Stimulated activated memory B cell treated with anti-CD40 and anti-IgM and Interleukin-4, amounts not matched to agents 10 μg/mL and 1 μg/mL and 100 μg/mL, for 72 hours (primary cell): Measurements from ENCODE around the gene RNU7-1.

Source experiments
- ATAC-seq: fragments of 150-1000 bp; cut with Tn5 transposase; 2 replicates; pipeline ENCODE4 v1.10.0; 2021
- H3K27ac Mint-ChIP-seq: one replicate; pipeline ENCODE4 v1.8.0; 2022; ENCODE audit warnings: mild to moderate bottlenecking, mixed read lengths
- H3K27me3 Mint-ChIP-seq: one replicate; pipeline ENCODE4 v1.8.0; 2022; ENCODE audit warnings: mixed read lengths
- H3K36me3 Mint-ChIP-seq: one replicate; pipeline ENCODE4 v1.8.0; 2022; ENCODE audit warnings: mixed read lengths
- H3K4me1 Mint-ChIP-seq: one replicate; pipeline ENCODE4 v1.8.0; 2022; ENCODE audit warnings: mixed read lengths
- H3K4me3 Mint-ChIP-seq: one replicate; pipeline ENCODE4 v1.8.0; 2022; ENCODE audit warnings: mild to moderate bottlenecking, moderate library complexity, mixed read lengths
- H3K9me3 Mint-ChIP-seq: one replicate; pipeline ENCODE4 v1.8.0; 2022; ENCODE audit warnings: mixed read lengths

RNU7-1 gene

DNA sequence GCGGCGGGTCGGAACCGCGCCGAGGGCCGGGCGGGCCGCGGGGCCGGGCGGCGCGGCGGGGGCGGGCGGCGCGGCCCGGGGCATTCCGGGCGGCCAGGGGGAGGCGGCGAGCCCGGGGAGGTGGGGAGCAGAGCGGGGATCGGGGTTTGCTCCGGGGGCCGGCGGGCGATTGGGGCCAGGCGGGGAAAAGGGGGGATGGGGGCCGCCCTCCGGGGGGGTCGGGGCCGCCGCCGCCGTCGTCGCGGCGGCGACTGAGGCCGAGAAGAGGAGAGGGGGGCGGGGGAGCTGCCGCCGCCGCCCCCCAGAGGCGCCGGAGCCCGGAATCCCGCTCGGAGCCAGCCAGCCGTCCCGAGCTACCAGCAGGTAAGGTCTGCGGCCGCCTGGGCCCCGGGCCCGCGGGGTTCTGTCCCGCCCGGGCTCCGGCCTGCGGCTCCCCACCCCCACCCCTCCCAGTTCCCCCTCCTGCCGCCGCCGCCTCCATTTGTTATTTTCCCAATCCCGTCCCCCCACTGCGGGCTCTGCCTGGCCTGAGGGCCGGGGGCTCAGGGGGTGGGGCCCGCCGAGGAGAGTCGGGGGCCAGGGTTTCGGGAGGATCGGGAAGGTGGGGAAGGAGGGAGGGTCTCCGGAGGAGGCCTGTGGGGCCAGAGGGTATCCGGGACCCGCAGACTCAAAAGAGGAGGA is 15.5 kb upstream of the RNU7-1 start:
- H3K4me3 Mint-ChIP-seq, result peak overlapping the region; percentile 79
- H3K27me3 Mint-ChIP-seq, result no peaks in the 10 kb centered on the region
- H3K9me3 Mint-ChIP-seq, result no peaks in the 10 kb centered on the region
- H3K4me1 Mint-ChIP-seq, result peaks cover 67% of the 10 kb centered on the region
- ATAC-seq, result peak; percentile 64
- no peaks in the 10 kb centered on the region for H3K36me3 Mint-ChIP-seq
- H3K27ac Mint-ChIP-seq, result peak overlapping the region; percentile 92

DNA sequence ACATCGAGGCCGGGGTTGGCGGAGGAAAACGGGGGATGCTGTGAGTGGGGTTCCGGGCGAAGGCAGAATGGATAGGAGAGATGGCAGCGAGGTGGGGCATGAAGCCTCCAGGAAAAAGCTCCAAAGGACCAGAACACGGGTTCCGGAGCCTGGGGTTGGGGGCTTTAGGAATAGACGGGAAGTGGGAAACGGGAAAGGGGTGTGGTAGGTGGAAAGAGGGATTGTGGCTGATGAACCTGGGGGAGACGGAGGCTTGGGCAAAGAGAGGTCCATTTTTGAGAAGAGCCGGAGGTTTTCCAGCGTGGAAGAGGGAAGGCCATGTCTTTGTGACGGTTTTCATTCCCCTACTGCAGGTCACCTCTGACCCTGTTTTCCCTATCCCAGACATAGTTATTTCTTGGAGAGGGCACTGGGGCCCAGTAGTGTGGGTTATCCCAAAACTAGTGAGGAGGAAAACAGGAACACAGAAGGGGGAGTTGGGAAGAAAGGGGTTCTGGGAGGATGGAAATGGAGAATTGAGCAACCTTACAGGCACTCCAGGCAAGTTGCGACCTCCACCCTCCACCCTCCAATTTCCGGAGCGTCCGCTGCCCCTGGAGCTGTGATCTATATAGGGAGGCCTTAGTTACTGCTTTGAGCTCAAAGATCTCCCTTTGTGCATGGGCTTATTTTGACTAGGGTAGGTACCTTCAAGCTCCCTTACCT is 14.8 kb upstream of the RNU7-1 start:
- H3K4me3 Mint-ChIP-seq, result peak overlapping the region; percentile 79
- H3K4me1 Mint-ChIP-seq, result peaks cover 64% of the 10 kb centered on the region
- no peak for ATAC-seq
- H3K27ac Mint-ChIP-seq, result peak overlapping the region; percentile 91
- peaks cover 4% of the 10 kb centered on the region for H3K36me3 Mint-ChIP-seq
- no peaks in the 10 kb centered on the region for H3K9me3 Mint-ChIP-seq
- no peaks in the 10 kb centered on the region for H3K27me3 Mint-ChIP-seq

DNA sequence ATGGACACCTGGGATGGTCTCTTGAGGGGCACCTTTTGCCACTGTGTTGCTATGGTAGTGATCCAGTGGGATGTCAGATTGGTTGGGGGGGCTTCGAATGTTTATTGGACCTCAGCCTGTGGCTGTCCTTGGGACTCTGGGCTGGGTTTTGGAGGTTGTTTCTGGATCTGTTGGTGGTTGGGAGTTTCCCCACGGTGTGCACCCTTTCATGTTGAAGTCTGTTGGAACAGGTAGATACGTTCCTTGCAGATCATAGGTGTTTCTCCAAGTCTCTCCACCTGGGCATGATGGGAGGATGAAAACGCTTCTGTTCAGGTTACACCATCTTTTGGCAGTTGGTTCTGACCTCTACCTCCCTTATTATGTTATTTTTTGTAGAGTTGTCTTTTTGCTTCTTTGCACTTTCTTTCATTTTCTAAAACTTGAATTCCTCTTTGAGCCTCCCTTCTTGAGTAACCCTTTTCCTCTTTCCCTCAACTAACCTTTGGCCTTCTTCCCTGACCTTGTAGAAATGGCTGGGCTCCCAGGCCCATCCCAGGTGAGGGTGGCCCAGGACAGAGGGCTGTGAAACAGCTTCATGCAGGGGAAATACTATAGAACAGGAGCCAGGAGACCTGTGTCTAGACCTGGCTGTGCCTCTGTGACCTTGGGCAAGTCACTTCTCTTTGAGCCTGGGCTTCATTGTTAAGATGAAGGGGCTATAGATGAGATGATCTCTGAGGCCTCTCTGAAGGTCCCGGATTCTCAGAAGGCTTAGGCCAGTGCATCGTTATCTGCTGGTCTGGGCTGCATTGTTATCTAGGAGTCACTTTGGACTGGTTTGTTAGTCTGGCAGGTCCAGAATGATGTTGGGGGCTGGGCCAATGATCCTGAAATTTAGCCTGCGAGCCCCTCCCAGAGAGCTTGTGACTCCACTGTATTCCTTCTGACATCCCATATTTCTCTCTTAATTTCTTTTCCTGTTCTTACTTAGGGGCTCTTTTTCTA is 13.9 kb upstream of the RNU7-1 start:
- Mint-ChIP-seq H3K4me3 (peak overlapping the region; percentile 79), H3K4me1 (peaks cover 64% of the 10 kb centered on the region), H3K9me3 (no peaks in the 10 kb centered on the region), H3K36me3 (peaks cover 13% of the 10 kb centered on the region), H3K27ac (peak overlapping the region; percentile 91), H3K27me3 (no peaks in the 10 kb centered on the region)
- ATAC-seq, result no peak

DNA sequence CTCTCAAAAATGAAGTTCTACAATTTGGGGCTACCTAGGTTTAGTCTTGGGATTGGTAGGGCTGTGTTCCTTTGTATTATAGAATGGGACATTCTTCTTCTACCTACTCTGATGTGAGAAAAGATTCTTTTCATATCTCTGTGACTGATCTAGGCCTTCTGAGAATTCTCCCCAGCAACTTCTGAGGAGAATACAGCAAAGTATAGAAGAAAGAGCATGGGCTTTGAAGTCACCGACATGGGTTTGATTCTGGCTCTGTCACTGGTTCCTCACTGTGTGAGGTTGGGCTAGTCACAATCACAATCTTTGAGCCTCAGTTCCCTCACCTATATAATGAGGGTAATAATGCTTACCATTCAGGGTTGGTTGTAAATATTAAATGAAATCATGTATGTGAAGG is 10.8 kb upstream of the RNU7-1 start:
- ATAC-seq, result no peak
- peak overlapping the region; percentile 19 for H3K27ac Mint-ChIP-seq
- H3K4me3 Mint-ChIP-seq, result no peak overlapping the region
- no peaks in the 10 kb centered on the region for H3K9me3 Mint-ChIP-seq
- H3K36me3 Mint-ChIP-seq, result peaks cover 35% of the 10 kb centered on the region
- H3K27me3 Mint-ChIP-seq, result no peaks in the 10 kb centered on the region
- H3K4me1 Mint-ChIP-seq, result peaks cover 69% of the 10 kb centered on the region

DNA sequence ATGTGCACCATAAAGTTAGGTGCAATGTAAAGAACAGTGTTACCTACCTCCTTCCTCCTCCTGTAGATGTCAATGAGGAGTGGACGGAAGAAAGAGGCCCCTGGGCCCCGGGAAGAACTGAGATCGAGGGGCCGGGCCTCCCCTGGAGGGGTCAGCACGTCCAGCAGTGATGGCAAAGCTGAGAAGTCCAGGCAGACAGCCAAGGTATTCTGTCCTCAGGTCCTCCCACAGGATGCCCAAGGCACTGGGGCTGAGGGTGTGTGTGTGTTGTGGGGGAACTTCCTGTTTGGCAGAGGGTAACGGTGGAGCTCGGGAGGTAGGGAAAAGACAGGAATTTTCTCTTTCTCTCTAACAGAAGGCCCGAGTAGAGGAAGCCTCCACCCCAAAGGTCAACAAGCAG is 9.5 kb upstream of the RNU7-1 start:
- peaks cover 38% of the 10 kb centered on the region for H3K36me3 Mint-ChIP-seq
- no peak for ATAC-seq
- no peak overlapping the region for H3K4me3 Mint-ChIP-seq
- H3K9me3 Mint-ChIP-seq, result no peaks in the 10 kb centered on the region
- peak overlapping the region; percentile 65 for H3K27ac Mint-ChIP-seq
- H3K4me1 Mint-ChIP-seq, result peaks cover 71% of the 10 kb centered on the region
- H3K27me3 Mint-ChIP-seq, result no peaks in the 10 kb centered on the region

DNA sequence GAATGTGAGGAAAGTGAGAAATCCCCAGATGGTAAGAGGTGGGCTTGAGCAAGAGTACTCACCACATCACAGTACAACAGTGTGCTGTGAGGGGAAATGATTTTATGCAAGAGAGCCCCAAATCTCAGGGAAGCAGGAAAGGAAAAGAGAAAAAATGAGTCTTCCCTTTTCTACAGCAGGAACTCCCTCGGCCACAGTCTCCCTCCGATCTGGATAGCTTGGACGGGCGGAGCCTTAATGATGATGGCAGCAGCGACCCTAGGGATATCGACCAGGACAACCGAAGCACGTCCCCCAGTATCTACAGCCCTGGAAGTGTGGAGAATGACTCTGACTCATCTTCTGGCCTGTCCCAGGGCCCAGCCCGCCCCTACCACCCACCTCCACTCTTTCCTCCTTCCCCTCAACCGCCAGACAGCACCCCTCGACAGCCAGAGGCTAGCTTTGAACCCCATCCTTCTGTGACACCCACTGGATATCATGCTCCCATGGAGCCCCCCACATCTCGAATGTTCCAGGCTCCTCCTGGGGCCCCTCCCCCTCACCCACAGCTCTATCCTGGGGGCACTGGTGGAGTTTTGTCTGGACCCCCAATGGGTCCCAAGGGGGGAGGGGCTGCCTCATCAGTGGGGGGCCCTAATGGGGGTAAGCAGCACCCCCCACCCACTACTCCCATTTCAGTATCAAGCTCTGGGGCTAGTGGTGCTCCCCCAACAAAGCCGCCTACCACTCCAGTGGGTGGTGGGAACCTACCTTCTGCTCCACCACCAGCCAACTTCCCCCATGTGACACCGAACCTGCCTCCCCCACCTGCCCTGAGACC is 8.0 kb upstream of the RNU7-1 start:
- peaks cover 51% of the 10 kb centered on the region for H3K36me3 Mint-ChIP-seq
- H3K4me1 Mint-ChIP-seq, result peaks cover 66% of the 10 kb centered on the region
- no peak for ATAC-seq
- H3K9me3 Mint-ChIP-seq, result no peaks in the 10 kb centered on the region
- H3K27ac Mint-ChIP-seq, result peak overlapping the region; percentile 96
- peak overlapping the region; percentile 75 for H3K4me3 Mint-ChIP-seq
- H3K27me3 Mint-ChIP-seq, result no peaks in the 10 kb centered on the region

DNA sequence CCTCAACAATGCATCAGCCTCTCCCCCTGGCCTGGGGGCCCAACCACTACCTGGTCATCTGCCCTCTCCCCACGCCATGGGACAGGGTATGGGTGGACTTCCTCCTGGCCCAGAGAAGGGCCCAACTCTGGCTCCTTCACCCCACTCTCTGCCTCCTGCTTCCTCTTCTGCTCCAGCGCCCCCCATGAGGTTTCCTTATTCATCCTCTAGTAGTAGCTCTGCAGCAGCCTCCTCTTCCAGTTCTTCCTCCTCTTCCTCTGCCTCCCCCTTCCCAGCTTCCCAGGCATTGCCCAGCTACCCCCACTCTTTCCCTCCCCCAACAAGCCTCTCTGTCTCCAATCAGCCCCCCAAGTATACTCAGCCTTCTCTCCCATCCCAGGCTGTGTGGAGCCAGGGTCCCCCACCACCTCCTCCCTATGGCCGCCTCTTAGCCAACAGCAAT is 7.4 kb upstream of the RNU7-1 start:
- Mint-ChIP-seq H3K4me1 (peaks cover 63% of the 10 kb centered on the region), H3K4me3 (peak overlapping the region; percentile 75), H3K36me3 (peaks cover 55% of the 10 kb centered on the region), H3K27me3 (no peaks in the 10 kb centered on the region), H3K27ac (peak overlapping the region; percentile 96), H3K9me3 (no peaks in the 10 kb centered on the region)
- peak; percentile 0 for ATAC-seq

DNA sequence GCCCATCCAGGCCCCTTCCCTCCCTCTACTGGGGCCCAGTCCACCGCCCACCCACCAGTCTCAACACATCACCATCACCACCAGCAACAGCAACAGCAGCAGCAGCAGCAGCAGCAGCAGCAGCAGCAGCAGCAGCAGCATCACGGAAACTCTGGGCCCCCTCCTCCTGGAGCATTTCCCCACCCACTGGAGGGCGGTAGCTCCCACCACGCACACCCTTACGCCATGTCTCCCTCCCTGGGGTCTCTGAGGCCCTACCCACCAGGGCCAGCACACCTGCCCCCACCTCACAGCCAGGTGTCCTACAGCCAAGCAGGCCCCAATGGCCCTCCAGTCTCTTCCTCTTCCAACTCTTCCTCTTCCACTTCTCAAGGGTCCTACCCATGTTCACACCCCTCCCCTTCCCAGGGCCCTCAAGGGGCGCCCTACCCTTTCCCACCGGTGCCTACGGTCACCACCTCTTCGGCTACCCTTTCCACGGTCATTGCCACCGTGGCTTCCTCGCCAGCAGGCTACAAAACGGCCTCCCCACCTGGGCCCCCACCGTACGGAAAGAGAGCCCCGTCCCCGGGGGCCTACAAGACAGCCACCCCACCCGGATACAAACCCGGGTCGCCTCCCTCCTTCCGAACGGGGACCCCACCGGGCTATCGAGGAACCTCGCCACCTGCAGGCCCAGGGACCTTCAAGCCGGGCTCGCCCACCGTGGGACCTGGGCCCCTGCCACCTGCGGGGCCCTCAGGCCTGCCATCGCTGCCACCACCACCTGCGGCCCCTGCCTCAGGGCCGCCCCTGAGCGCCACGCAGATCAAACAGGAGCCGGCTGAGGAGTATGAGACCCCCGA is 6.8 kb upstream of the RNU7-1 start:
- Mint-ChIP-seq H3K27me3 (no peaks in the 10 kb centered on the region), H3K36me3 (peaks cover 58% of the 10 kb centered on the region), H3K27ac (peak overlapping the region; percentile 96), H3K4me1 (peaks cover 60% of the 10 kb centered on the region), H3K9me3 (no peaks in the 10 kb centered on the region), H3K4me3 (peak overlapping the region; percentile 75)
- peak; percentile 41 for ATAC-seq

DNA sequence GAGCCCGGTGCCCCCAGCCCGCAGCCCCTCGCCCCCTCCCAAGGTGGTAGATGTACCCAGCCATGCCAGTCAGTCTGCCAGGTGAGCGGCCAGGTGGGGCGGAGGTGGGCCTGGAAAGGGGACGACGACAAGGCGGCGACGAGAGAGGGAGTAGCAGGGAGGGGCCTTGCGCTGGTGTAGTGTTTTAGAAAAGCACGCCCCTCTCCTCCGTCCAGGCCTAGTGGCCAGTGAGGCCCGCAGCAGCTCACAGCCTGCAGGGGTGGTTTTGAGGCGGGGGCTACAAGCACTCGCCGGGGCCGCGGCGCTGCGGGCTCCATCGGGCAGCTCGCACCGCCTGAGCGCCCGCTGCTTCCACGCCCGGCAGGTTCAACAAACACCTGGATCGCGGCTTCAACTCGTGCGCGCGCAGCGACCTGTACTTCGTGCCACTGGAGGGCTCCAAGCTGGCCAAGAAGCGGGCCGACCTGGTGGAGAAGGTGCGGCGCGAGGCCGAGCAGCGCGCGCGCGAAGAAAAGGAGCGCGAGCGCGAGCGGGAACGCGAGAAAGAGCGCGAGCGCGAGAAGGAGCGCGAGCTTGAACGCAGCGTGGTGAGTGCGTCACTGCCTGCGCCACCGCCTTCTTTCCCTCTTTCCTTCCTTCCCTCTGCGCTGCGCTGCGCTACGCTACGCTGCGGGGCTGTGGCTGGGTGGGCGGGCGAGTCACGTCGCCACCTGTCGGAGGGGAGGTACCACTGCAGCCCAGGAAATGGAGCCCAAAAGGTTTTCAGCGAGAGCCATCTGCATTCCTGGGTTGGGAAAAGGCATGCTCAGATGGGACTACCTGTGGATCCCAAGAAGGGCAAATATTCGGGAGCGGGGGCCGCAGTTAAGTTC is 5.9 kb upstream of the RNU7-1 start:
- ATAC-seq, result peak; percentile 95
- Mint-ChIP-seq H3K4me3 (peak overlapping the region; percentile 75), H3K27me3 (no peaks in the 10 kb centered on the region), H3K27ac (peak overlapping the region; percentile 96), H3K36me3 (peaks cover 63% of the 10 kb centered on the region), H3K9me3 (no peaks in the 10 kb centered on the region), H3K4me1 (peaks cover 65% of the 10 kb centered on the region)

DNA sequence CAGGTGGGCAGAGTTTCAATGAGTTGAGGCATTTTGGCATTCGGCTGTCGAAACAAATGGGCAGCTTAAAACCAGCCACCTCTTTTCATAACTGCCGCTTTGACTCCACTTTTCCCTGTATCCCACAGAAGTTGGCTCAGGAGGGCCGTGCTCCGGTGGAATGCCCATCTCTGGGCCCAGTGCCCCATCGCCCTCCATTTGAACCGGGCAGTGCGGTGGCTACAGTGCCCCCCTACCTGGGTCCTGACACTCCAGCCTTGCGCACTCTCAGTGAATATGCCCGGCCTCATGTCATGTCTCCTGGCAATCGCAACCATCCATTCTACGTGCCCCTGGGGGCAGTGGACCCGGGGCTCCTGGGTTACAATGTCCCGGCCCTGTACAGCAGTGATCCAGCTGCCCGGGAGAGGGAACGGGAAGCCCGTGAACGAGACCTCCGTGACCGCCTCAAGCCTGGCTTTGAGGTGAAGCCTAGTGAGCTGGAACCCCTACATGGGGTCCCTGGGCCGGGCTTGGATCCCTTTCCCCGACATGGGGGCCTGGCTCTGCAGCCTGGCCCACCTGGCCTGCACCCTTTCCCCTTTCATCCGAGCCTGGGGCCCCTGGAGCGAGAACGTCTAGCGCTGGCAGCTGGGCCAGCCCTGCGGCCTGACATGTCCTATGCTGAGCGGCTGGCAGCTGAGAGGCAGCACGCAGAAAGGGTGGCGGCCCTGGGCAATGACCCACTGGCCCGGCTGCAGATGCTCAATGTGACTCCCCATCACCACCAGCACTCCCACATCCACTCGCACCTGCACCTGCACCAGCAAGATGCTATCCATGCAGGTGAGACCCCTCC is 5.0 kb upstream of the RNU7-1 start:
- Mint-ChIP-seq H3K9me3 (no peaks in the 10 kb centered on the region), H3K36me3 (peaks cover 63% of the 10 kb centered on the region), H3K4me3 (peak overlapping the region; percentile 75), H3K4me1 (peaks cover 69% of the 10 kb centered on the region), H3K27me3 (no peaks in the 10 kb centered on the region), H3K27ac (peak overlapping the region; percentile 96)
- ATAC-seq, result no peak

DNA sequence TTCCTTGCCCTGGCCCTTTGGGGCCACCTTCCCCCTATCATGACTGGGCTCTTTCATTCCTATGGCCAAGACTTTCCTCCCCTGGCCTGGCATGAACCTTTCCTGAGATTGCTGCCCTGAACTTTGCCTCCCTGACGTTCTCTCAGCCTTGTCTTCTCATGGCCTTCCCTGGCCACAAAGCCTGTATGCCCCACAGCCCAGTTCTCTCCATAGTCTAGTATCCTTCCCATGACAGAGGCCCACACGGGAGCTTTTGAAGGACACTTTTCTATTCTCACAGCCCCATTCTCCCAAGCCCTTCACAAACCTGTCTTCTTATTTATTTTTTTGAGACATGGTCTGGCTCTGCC is 4.5 kb upstream of the RNU7-1 start:
- ATAC-seq, result no peak
- peak overlapping the region; percentile 28 for H3K4me3 Mint-ChIP-seq

DNA sequence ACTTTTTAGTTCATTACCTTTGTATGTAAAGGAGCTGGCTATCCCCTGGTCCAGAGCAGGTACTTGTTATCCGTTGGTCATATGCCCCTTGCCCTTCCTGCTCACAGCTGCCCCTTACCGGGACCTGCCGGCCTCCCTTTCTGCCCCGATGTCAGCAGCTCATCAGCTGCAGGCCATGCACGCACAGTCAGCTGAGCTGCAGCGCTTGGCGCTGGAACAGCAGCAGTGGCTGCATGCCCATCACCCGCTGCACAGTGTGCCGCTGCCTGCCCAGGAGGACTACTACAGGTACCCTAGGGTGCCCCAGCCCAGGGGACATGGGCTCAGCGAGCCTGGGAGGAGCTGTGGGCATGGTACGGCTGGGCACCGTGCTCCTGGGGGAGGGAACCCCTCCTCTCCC is 2.3 kb upstream of the RNU7-1 start:
- H3K27ac Mint-ChIP-seq, result no peak overlapping the region
- no peaks in the 10 kb centered on the region for H3K27me3 Mint-ChIP-seq
- H3K9me3 Mint-ChIP-seq, result no peaks in the 10 kb centered on the region
- H3K4me3 Mint-ChIP-seq, result no peak overlapping the region
- peaks cover 69% of the 10 kb centered on the region for H3K4me1 Mint-ChIP-seq
- no peak for ATAC-seq
- peaks cover 36% of the 10 kb centered on the region for H3K36me3 Mint-ChIP-seq

More for the DNA sequence above, 4.5 kb upstream of the RNU7-1 start:
- Mint-ChIP-seq H3K36me3 (peaks cover 57% of the 10 kb centered on the region), H3K27me3 (no peaks in the 10 kb centered on the region), H3K27ac (peak overlapping the region; percentile 96), H3K9me3 (no peaks in the 10 kb centered on the region), H3K4me1 (peaks cover 69% of the 10 kb centered on the region)
